Activated naive CD4-positive, alpha-beta T cell treated with anti-CD3 and anti-CD28 coated beads, Interleukin-2, amount 50 U/mL, for 72 hours (primary cell): Measurements from ENCODE around the gene DUSP7. TPM values are rescaled to one million over a fixed set of nuclear protein-coding genes. Genes with fewer than 3 reads are reported as not detected.

ENCODE experiments used
- ATAC-seq, 2 donors: fragments of 150-1000 bp; cut with Tn5 transposase; 2 replicates each; pipeline ENCODE4 v1.10.0; 2021; ENCODE audit warnings: mild to moderate bottlenecking in 2 of 2, moderate library complexity in 2 of 2
- DNase-seq, 2 donors: peaks; one replicate each; pipeline ENCODE4 v3.0.0; 2021 to 2022; ENCODE audit warnings: low spot score in 2 of 2
- H3K27ac Mint-ChIP-seq, 2 donors: one replicate each; pipeline ENCODE4 v1.8.0; 2022; ENCODE audit warnings: mild to moderate bottlenecking in 2 of 2, mixed read lengths in 2 of 2
- H3K36me3 Mint-ChIP-seq, 2 donors: one replicate each; pipeline ENCODE4 v1.8.0; 2022; ENCODE audit warnings: mixed read lengths in 2 of 2
- H3K9me3 Mint-ChIP-seq, 2 donors: one replicate each; pipeline ENCODE4 v1.8.0; 2022; ENCODE audit warnings: mixed read lengths in 2 of 2
- total RNA-seq, 2 donors: library from RNA; stranded (reverse); gene quantifications; one replicate each; pipeline ENCODE4 v1.2.3, GENCODE V29; 2022

DUSP7 gene
- total RNA-seq, 2 donors from 2014 or later: 10.8 to 17.5 TPM

- DNase-seq: no peak
These were observed 20.8 kb upstream of the DUSP7 start for GRCh38 chr3:52076896-52077780.

DNA sequence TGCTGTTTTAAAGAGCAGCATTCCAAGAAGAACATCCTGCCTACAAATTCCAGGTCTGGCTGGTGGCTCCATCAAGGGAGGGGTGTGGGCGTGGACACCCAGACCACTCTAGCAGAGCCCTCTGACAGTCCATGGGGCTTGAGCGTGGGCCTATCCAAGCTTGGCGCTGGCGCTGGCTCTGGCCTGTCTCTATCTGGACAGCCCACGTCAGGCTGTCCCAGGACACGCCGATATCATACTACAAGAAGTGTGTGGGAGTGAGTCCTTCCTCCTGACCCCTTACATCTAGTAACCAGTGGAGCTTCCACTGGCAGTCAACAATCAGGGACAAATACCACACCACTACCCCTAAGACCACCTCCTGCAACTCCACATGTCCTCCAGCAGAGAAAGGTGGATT lies 17.1 kb upstream of the DUSP7 start:
- Mint-ChIP-seq H3K9me3 (no peaks in the 10 kb centered on the region), H3K27ac (no peak overlapping the region), H3K36me3 (no peaks in the 10 kb centered on the region)
- DNase-seq (no peak), ATAC-seq (no peak)

More at GRCh38 chr3:52076896-52077780, 20.8 kb upstream of the DUSP7 start:
- ATAC-seq: no peak
- Mint-ChIP-seq H3K27ac (no peak overlapping the region), H3K36me3 (no peaks in the 10 kb centered on the region), H3K9me3 (no peaks in the 10 kb centered on the region)

DNA sequence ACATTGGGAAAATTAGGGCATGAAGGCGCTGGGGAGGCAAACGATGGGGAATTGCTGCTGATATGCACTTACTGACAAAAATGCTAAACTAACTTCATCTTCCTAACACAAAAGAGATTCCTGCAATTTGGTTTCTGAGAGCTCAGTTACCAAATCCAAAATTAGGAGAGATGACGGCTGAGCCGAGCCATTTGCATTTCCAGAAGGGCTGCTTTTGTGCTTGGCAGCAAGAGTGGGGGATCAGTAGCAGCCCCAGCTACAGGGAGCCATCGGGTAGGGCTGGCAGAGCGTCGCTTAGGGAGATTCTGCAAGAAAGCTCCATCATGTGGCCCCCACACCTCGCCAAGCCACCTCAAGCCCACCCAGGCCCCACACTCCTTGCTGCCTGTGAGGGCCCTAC lies 16.1 kb upstream of the DUSP7 start:
- no peaks in the 10 kb centered on the region for H3K36me3 Mint-ChIP-seq
- ATAC-seq (no peak), DNase-seq (no peak)
- no peak overlapping the region for H3K27ac Mint-ChIP-seq
- H3K9me3 Mint-ChIP-seq: no peaks in the 10 kb centered on the region

DNA sequence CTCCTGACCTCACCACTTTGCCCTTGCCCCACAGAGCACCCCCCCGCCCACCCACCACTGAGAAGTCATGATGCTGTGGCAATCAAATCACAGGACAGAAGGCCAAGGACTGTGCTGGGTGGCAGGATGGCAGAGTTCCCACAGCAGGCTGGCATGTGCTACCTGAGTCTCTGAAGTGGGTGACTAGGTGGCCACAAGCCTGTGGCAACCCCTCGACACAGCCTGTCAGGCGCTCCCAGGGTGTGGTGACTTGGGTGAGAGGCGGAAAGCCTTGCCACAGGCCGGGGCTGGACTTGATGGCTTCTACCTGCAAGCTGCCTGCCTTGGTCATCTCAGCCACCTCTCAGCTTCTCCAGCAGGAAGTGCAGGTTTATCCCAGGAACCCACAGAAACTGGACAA lies 15.6 kb upstream of the DUSP7 start:
- Mint-ChIP-seq H3K36me3 (no peaks in the 10 kb centered on the region), H3K27ac (no peak overlapping the region), H3K9me3 (no peaks in the 10 kb centered on the region)
- DNase-seq (no peak), ATAC-seq (peak in 1 of 2 donors; percentile 21)

DNA sequence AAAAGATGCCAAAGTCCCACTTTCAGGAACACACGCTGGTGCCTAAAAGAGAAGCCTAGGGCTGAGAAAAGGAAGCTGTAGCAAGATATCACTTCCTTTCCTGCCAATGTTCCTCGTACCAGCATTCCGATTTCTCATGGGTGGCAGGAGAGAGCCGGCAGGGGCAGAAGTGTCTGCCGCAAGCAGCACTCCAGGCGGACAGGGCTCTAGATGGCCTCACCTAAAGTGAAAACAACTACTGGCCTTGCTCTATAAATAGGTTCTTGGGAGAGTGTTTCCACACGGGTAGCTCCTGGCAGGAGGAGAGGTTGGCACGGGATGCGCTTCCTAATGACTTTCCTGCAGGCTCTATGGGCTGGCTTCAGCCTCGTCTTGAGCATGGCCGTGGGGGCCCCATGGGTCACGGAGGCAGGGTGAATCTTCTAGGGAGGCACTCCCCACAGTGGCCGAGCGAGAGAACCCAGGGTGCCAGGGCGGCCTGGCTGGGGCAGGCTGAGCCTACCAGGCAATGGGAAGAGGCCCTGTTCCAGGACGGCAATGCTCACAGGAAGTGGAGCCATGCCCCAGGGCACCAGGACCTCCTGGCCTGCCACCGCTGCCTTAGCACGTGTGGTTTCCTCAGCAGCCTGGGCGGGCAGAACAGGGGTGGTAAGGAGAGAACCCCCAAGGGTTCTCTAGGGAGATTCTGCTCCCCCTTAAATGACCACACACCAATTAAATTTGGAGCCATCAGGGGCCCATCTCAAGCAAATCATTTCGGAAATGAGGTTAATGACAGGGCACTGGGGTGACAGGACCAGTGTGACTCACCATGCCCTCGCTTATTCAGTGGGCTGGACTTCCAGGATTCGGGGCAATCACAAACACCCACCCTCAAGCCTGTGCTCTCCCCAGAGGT lies 14.6 kb upstream of the DUSP7 start:
- Mint-ChIP-seq H3K27ac (peak overlapping the region in 1 of 2 donors; percentile 13), H3K36me3 (no peaks in the 10 kb centered on the region), H3K9me3 (no peaks in the 10 kb centered on the region)
- ATAC-seq: no peak
- no peak for DNase-seq

DNA sequence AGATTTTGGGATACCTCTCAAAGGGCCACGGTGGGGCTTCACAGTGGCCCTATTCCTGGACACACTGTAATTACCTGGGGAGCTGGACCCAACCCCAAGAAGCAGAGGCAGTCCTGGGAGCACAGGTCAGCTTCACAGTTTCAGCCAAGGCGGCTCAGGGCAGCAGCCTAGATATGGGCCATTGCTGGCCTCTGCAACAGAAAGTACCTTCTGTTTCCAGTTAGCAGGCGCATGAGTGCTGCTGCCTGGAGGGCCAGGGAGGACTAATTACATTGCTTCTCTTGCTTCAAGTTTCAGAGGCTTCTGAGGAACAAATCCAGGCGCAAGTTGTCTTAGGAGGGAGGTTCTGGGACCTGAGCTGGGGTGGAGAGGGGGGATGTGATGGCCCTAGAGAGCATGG lies 13.5 kb upstream of the DUSP7 start:
- H3K9me3 Mint-ChIP-seq: no peaks in the 10 kb centered on the region
- ATAC-seq (no peak), DNase-seq (no peak)
- no peaks in the 10 kb centered on the region for H3K36me3 Mint-ChIP-seq
- no peak overlapping the region for H3K27ac Mint-ChIP-seq

DNA sequence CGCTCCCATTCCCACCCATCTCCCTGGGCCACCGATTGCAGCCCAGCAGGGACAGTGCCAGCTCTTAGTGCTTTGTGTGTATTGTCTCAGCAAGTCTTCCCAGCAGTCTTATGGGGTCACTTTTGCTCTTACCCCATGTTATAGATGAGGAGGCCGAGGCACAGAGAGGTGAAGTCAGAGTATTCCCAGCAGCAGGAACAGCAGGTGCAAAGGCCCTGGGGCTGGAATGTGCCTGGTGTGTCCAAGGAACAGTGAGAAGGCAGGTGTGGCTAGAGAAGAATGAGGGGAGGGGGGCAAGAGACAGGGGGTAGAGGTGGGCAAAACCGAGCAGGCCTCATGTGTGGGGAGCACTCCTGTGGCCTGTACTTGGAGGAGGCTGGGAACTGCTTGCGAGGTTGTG lies 12.8 kb upstream of the DUSP7 start:
- no peak for DNase-seq
- no peaks in the 10 kb centered on the region for H3K36me3 Mint-ChIP-seq
- no peaks in the 10 kb centered on the region for H3K9me3 Mint-ChIP-seq
- ATAC-seq: no peak
- H3K27ac Mint-ChIP-seq: peak overlapping the region in 1 of 2 donors; percentile 70

DNA sequence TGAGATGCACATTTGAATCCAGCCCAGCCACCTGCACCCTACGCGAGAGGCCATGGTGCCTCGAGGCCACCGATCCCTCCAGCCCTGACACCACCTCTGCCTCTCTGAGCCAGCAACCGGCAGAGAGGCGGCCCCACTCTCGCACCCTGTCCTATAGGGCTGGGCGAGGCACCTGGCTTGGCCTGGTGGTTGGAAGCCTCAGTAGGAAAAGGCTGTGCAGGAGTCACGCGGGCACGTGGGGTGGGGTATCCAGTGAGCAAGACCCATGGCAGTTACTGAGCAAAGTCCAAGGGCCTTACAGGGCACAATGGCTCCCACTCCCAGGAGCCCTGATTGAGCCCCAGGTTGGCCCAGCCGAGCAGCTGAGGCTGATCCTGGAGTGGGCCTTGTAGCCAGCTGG lies 12.4 kb upstream of the DUSP7 start:
- ATAC-seq (no peak), DNase-seq (no peak)
- H3K36me3 Mint-ChIP-seq: no peaks in the 10 kb centered on the region
- H3K27ac Mint-ChIP-seq: peak overlapping the region in 1 of 2 donors; percentile 70
- H3K9me3 Mint-ChIP-seq: no peaks in the 10 kb centered on the region

DNA sequence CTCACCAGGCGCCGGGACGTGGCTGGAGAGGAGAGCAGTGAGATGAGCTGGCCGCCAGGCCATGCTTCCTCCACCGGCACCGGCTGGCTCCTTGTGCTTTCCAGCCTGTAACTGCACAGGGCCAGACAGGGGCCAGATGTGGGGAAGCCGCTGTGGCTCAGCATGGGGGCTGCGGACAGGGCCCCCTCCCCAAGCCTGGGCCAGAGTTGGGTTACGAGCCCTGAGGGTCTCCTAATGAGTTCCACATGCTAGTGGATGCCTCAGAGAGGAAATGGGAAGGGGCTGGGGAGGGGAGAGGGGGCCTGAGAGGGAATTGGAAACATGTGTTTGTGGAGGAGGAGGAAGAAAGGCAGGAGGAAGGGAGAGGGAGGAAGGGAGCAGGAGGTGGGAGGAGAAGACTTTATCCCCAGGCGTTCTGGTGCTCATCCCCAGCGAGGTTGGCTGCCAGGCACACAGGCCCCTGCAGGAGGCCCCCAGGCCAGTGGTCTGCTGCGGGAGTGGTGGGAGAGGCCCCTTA lies 11.7 kb upstream of the DUSP7 start:
- DNase-seq (no peak), ATAC-seq (no peak)
- Mint-ChIP-seq H3K9me3 (no peaks in the 10 kb centered on the region), H3K27ac (no peak overlapping the region), H3K36me3 (no peaks in the 10 kb centered on the region)

DNA sequence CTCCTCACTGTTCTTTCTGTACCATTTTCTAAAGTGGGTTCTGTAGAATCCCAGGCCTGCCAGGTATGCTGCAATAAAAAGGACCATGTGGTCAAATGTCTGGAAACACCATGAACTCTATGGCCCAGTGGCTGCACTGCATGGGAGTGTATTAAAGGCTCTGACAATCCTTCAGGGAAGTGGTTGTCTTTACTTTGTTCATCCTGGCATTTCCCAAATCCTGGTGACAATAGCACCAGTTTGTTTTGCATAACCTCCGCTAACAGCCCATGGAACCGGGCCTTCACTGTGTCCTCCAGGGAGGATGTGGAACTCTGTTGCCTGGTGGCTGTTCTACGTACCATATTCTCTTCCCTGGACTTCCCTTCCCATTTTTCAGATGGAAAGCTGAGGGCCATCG lies 11.2 kb upstream of the DUSP7 start:
- no peaks in the 10 kb centered on the region for H3K36me3 Mint-ChIP-seq
- no peaks in the 10 kb centered on the region for H3K9me3 Mint-ChIP-seq
- H3K27ac Mint-ChIP-seq: peak overlapping the region in 1 of 2 donors; percentile 0
- ATAC-seq (no peak), DNase-seq (no peak)

DNA sequence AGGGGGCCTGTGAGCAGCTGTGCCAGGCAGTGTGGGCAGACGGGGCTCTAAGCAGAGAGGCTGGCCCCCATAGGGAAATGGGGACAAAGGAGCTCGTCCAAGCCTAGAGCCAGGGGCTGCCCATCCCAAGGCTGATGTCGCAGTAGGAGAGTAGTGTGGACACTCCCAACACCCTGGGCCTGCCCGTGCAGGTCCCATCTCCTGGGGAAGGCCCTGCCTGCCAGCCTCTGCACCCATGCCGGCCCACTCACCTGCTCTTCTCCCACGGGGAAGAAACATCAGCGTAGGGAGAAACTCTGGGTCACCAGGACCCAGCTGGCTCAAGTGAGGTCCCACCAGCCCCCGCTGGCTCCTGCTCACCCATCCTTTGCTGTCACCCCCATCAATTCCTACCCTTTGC lies 10.7 kb upstream of the DUSP7 start:
- H3K27ac Mint-ChIP-seq: peak overlapping the region in 1 of 2 donors; percentile 44
- no peaks in the 10 kb centered on the region for H3K36me3 Mint-ChIP-seq
- H3K9me3 Mint-ChIP-seq: no peaks in the 10 kb centered on the region
- DNase-seq (no peak), ATAC-seq (no peak)

DNA sequence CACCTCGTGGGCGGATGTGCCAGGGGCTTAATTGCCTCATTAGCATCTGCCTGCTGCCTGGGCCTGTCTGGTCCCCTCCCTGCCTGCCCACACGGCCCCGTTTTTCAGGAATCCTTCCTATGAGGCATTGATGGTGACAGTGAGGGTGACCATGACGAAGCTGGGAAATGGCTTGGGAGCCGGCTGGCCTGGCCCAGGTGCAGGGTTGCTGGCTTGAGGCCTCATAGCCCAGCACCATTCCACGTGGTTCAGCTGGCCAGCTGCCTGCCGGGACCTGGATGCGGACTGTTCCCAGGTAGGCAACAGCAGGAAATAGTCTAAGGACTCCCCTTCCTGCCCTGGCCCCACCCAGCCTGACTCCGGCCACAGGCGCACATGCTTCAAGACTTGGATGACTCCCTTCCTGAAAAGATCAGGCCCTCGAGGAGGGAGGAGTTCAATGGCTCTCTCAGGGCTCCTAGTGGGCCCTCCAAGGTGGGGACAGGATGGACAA lies 8.9 kb upstream of the DUSP7 start:
- no peak for ATAC-seq
- no peaks in the 10 kb centered on the region for H3K9me3 Mint-ChIP-seq
- DNase-seq: no peak
- no peaks in the 10 kb centered on the region for H3K36me3 Mint-ChIP-seq
- H3K27ac Mint-ChIP-seq: no peak overlapping the region

- H3K9me3 Mint-ChIP-seq: no peaks in the 10 kb centered on the region
- no peak for ATAC-seq
- no peak for DNase-seq
- H3K27ac Mint-ChIP-seq: peak overlapping the region in 1 of 2 donors; percentile 60
- H3K36me3 Mint-ChIP-seq: no peaks in the 10 kb centered on the region
These were observed 8.2 kb upstream of the DUSP7 start for GRCh38 chr3:52064561-52064960.

DNA sequence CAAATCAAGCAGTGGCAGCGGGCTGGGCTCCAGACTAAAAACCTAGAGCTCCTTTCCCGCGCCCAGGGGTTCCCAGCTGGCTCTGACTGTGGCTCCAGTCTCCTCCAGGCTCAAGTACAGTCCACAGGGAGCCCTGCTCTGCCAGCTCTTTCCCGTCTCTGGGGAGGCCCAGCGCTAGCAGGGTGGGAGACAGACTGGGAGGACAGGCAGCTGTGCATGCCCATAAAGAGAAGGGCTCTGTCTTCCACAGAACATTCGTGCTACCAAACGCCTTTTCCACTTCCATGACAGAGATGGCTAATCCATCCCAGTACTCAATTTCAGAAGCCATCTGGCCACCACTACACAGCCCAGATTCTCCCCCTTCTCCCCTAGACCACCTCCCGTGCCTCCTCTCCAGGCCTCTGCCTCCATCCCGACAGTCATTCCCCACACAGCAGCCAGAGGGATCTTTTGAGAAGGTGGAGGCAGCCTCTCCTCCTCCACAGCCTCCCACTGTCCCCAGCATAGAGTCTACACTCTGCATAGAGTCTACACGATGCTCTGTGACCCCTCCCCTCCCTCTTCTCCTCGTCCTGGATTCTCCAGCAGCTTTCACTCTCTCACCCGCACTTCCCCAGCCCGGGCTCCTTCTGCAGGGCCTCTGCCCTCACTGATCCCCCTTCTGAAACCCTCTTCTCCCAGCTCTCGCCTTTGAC lies 6.8 kb upstream of the DUSP7 start:
- ATAC-seq (no peak), DNase-seq (no peak)
- no peaks in the 10 kb centered on the region for H3K9me3 Mint-ChIP-seq
- H3K27ac Mint-ChIP-seq: peak overlapping the region; percentile 25 to 62
- no peaks in the 10 kb centered on the region for H3K36me3 Mint-ChIP-seq

GRCh38 chr3:52062505-52062904 lies 6.1 kb upstream of the DUSP7 start:
- Mint-ChIP-seq H3K36me3 (no peaks in the 10 kb centered on the region), H3K27ac (no peak overlapping the region), H3K9me3 (no peaks in the 10 kb centered on the region)
- peak in 1 of 2 donors; percentile 57 for ATAC-seq
- no peak for DNase-seq

GRCh38 chr3:52061121-52061910 lies 4.9 kb upstream of the DUSP7 start:
- H3K36me3 Mint-ChIP-seq: no peaks in the 10 kb centered on the region
- no peaks in the 10 kb centered on the region for H3K9me3 Mint-ChIP-seq
- ATAC-seq: no peak
- no peak for DNase-seq
- H3K27ac Mint-ChIP-seq: peak overlapping the region in 1 of 2 donors; percentile 70
